ENCODE measurements around the gene LAMP5.

GRCh38 chr20:9531581-9531980 lies 17.2 kb downstream of the LAMP5 start:
- TF ChIP-seq CTCF (IDR thresholded peaks at IDR 0.05; ENCODE audit: low read length), result no peak
- no peak for TF ChIP-seq EZH2 (IDR thresholded peaks at IDR 0.05; ENCODE audit: borderline replicate concordance, low read length)

Data from OCI-LY1 (cell line).